Activated T-cell treated with anti-CD3 and anti-CD28 coated beads for 24 hours (primary cell): ENCODE data around the gene ATP7A.
"Not testable (repeated sequence)": the region's sequence is repeated elsewhere in the genome, so short reads cannot be mapped to it uniquely, and the experiment has no call there.

Experiments
- DNase-seq: peaks from one replicate; pipeline ENCODE4 v3.0.0-alpha.2; 2020; ENCODE audit warnings: low read depth

The ATP7A gene

GRCh38 chrX:78037881-78038280 is 127.4 kb downstream of the ATP7A start:
- DNase-seq, result no peak

GRCh38 chrX:78042601-78043000 is 132.1 kb downstream of the ATP7A start:
- no peak for DNase-seq

- no peak for DNase-seq
These were observed 135.9 kb downstream of the ATP7A start for GRCh38 chrX:78046362-78046761.

- DNase-seq, result no peak
These were observed 137.6 kb downstream of the ATP7A start for GRCh38 chrX:78048052-78048451.

GRCh38 chrX:78063687-78064086 is 153.2 kb downstream of the ATP7A start:
- DNase-seq, result no peak

GRCh38 chrX:78064152-78064551 is 153.7 kb downstream of the ATP7A start:
- no peak for DNase-seq

- not testable (repeated sequence) for DNase-seq
These were observed 154.5 kb downstream of the ATP7A start for GRCh38 chrX:78064698-78065601.

GRCh38 chrX:78066110-78066509 is 155.6 kb downstream of the ATP7A start:
- no peak for DNase-seq

GRCh38 chrX:78071331-78071730 is 160.8 kb downstream of the ATP7A start:
- DNase-seq, result no peak

- not testable (repeated sequence) for DNase-seq
These were observed 162.9 kb downstream of the ATP7A start for GRCh38 chrX:78073147-78074077.

- no peak for DNase-seq
These were observed 163.6 kb downstream of the ATP7A start for GRCh38 chrX:78074088-78074487.

GRCh38 chrX:78075787-78076389 is 165.4 kb downstream of the ATP7A start:
- no peak for DNase-seq

GRCh38 chrX:78081413-78081812 is 170.9 kb downstream of the ATP7A start:
- not testable (repeated sequence) for DNase-seq

GRCh38 chrX:78092296-78092695 is 181.8 kb downstream of the ATP7A start:
- DNase-seq, result no peak

- DNase-seq, result no peak
These were observed 187.6 kb downstream of the ATP7A start for GRCh38 chrX:78098108-78098507.
